ENCODE results near the gene UBN1. TPM values are rescaled to one million over a fixed set of nuclear protein-coding genes. Genes with fewer than 3 reads are reported as not detected.
A peak's percentile ranks its signal among the peaks of the same experiment; 100 is the strongest.
"Not testable (repeated sequence)": the region's sequence is repeated elsewhere in the genome, so short reads cannot be mapped to it uniquely, and the experiment has no call there.

UBN1 gene
- total RNA-seq, 2 donors from 2014 or later: 23.1 to 38.3 TPM

- ATAC-seq (replicated peaks): peak; percentile 26
- Mint-ChIP-seq H3K27ac (no peak overlapping the region), H3K36me3 (ENCODE audit: low read depth) (no peaks in the 10 kb centered on the region), H3K4me3 (no peak overlapping the region), H3K27me3 (no peaks in the 10 kb centered on the region), H3K9me3 (no peaks in the 10 kb centered on the region), H3K4me1 (no peaks in the 10 kb centered on the region)
Measured at GRCh38 chr16:4894276-4895150, 47.2 kb downstream of the UBN1 start.

GRCh38 chr16:4895366-4895765 is 48.1 kb downstream of the UBN1 start:
- ATAC-seq (replicated peaks): no peak
- no peaks in the 10 kb centered on the region for H3K9me3 Mint-ChIP-seq
- H3K36me3 Mint-ChIP-seq (ENCODE audit: low read depth): no peaks in the 10 kb centered on the region
- no peaks in the 10 kb centered on the region for H3K27me3 Mint-ChIP-seq
- no peak overlapping the region for H3K4me3 Mint-ChIP-seq
- H3K27ac Mint-ChIP-seq: no peak overlapping the region
- no peaks in the 10 kb centered on the region for H3K4me1 Mint-ChIP-seq

GRCh38 chr16:4896761-4897160 is 49.5 kb downstream of the UBN1 start:
- H3K9me3 Mint-ChIP-seq; H3K27ac Mint-ChIP-seq; H3K4me1 Mint-ChIP-seq; H3K27me3 Mint-ChIP-seq; ATAC-seq (replicated peaks); H3K4me3 Mint-ChIP-seq; H3K36me3 Mint-ChIP-seq (ENCODE audit: low read depth): not testable (repeated sequence)

- Mint-ChIP-seq H3K27ac (no peak overlapping the region), H3K9me3 (no peaks in the 10 kb centered on the region), H3K4me3 (no peak overlapping the region), H3K36me3 (ENCODE audit: low read depth) (no peaks in the 10 kb centered on the region), H3K4me1 (no peaks in the 10 kb centered on the region), H3K27me3 (no peaks in the 10 kb centered on the region)
- no peak for ATAC-seq (replicated peaks)
Measured at GRCh38 chr16:4897328-4897727, 50.0 kb downstream of the UBN1 start.

GRCh38 chr16:4898811-4899473 is 51.7 kb downstream of the UBN1 start:
- no peak for ATAC-seq (replicated peaks)
- H3K27me3 Mint-ChIP-seq: peaks cover 2% of the 10 kb centered on the region
- no peaks in the 10 kb centered on the region for H3K9me3 Mint-ChIP-seq
- no peaks in the 10 kb centered on the region for H3K36me3 Mint-ChIP-seq (ENCODE audit: low read depth)
- H3K4me3 Mint-ChIP-seq: no peak overlapping the region
- no peak overlapping the region for H3K27ac Mint-ChIP-seq
- no peaks in the 10 kb centered on the region for H3K4me1 Mint-ChIP-seq

GRCh38 chr16:4899474-4899846 is 52.2 kb downstream of the UBN1 start:
- Mint-ChIP-seq H3K27ac (no peak overlapping the region), H3K36me3 (ENCODE audit: low read depth) (no peaks in the 10 kb centered on the region)
- no peak for ATAC-seq (replicated peaks)

GRCh38 chr16:4900036-4900435 is 52.8 kb downstream of the UBN1 start:
- ATAC-seq (replicated peaks): no peak
- H3K4me1 Mint-ChIP-seq: peaks cover 2% of the 10 kb centered on the region
- no peaks in the 10 kb centered on the region for H3K36me3 Mint-ChIP-seq (ENCODE audit: low read depth)
- H3K27ac Mint-ChIP-seq: no peak overlapping the region
- H3K4me3 Mint-ChIP-seq: no peak overlapping the region
- H3K9me3 Mint-ChIP-seq: no peaks in the 10 kb centered on the region
- H3K27me3 Mint-ChIP-seq: peaks cover 11% of the 10 kb centered on the region

More at GRCh38 chr16:4899474-4899846, 52.2 kb downstream of the UBN1 start:
- Mint-ChIP-seq H3K27me3 (peaks cover 8% of the 10 kb centered on the region), H3K9me3 (no peaks in the 10 kb centered on the region), H3K4me1 (no peaks in the 10 kb centered on the region), H3K4me3 (no peak overlapping the region)

GRCh38 chr16:4900750-4901149 is 53.5 kb downstream of the UBN1 start:
- H3K27ac Mint-ChIP-seq: no peak overlapping the region
- H3K9me3 Mint-ChIP-seq: no peaks in the 10 kb centered on the region
- H3K4me3 Mint-ChIP-seq: no peak overlapping the region
- H3K36me3 Mint-ChIP-seq (ENCODE audit: low read depth): no peaks in the 10 kb centered on the region
- no peak for ATAC-seq (replicated peaks)
- H3K4me1 Mint-ChIP-seq: peaks cover 4% of the 10 kb centered on the region
- peaks cover 15% of the 10 kb centered on the region for H3K27me3 Mint-ChIP-seq

- Mint-ChIP-seq H3K4me1 (peaks cover 4% of the 10 kb centered on the region), H3K27me3 (peaks cover 15% of the 10 kb centered on the region), H3K27ac (no peak overlapping the region), H3K9me3 (no peaks in the 10 kb centered on the region), H3K36me3 (ENCODE audit: low read depth) (no peaks in the 10 kb centered on the region), H3K4me3 (no peak overlapping the region)
- ATAC-seq (replicated peaks): no peak
Measured at GRCh38 chr16:4902038-4902437, 54.8 kb downstream of the UBN1 start.

GRCh38 chr16:4904108-4904941 is 57.0 kb downstream of the UBN1 start:
- Mint-ChIP-seq H3K27ac (no peak overlapping the region), H3K27me3 (peaks cover 15% of the 10 kb centered on the region), H3K4me1 (peaks cover 4% of the 10 kb centered on the region), H3K9me3 (no peaks in the 10 kb centered on the region), H3K36me3 (ENCODE audit: low read depth) (no peaks in the 10 kb centered on the region), H3K4me3 (no peak overlapping the region)
- no peak for ATAC-seq (replicated peaks)

- Mint-ChIP-seq H3K27me3 (peaks cover 15% of the 10 kb centered on the region), H3K4me1 (peaks cover 4% of the 10 kb centered on the region), H3K27ac (no peak overlapping the region), H3K9me3 (no peaks in the 10 kb centered on the region), H3K4me3 (no peak overlapping the region), H3K36me3 (ENCODE audit: low read depth) (no peaks in the 10 kb centered on the region)
- no peak for ATAC-seq (replicated peaks)
Measured at GRCh38 chr16:4904942-4905615, 57.8 kb downstream of the UBN1 start.

- Mint-ChIP-seq H3K27ac (no peak overlapping the region), H3K27me3 (peaks cover 13% of the 10 kb centered on the region), H3K36me3 (ENCODE audit: low read depth) (no peaks in the 10 kb centered on the region), H3K9me3 (no peaks in the 10 kb centered on the region), H3K4me1 (peaks cover 4% of the 10 kb centered on the region), H3K4me3 (no peak overlapping the region)
- ATAC-seq (replicated peaks): no peak
Measured at GRCh38 chr16:4908854-4909401, 61.6 kb downstream of the UBN1 start.

- no peak for ATAC-seq (replicated peaks)
- peaks cover 6% of the 10 kb centered on the region for H3K27me3 Mint-ChIP-seq
- H3K27ac Mint-ChIP-seq: no peak overlapping the region
- H3K36me3 Mint-ChIP-seq (ENCODE audit: low read depth): no peaks in the 10 kb centered on the region
- H3K9me3 Mint-ChIP-seq: no peaks in the 10 kb centered on the region
- H3K4me1 Mint-ChIP-seq: peaks cover 4% of the 10 kb centered on the region
- no peak overlapping the region for H3K4me3 Mint-ChIP-seq
Measured at GRCh38 chr16:4909825-4910224, 62.5 kb downstream of the UBN1 start.

GRCh38 chr16:4910828-4911227 is 63.5 kb downstream of the UBN1 start:
- no peak for ATAC-seq (replicated peaks)
- no peaks in the 10 kb centered on the region for H3K27me3 Mint-ChIP-seq
- H3K9me3 Mint-ChIP-seq: no peaks in the 10 kb centered on the region
- no peak overlapping the region for H3K27ac Mint-ChIP-seq
- H3K4me3 Mint-ChIP-seq: no peak overlapping the region
- no peaks in the 10 kb centered on the region for H3K4me1 Mint-ChIP-seq
- no peaks in the 10 kb centered on the region for H3K36me3 Mint-ChIP-seq (ENCODE audit: low read depth)
